ENCODE data around the gene GABARAPL2. TPM values are rescaled to one million over a fixed set of nuclear protein-coding genes. Genes with fewer than 3 reads are reported as not detected.
A peak's percentile ranks its signal among the peaks of the same experiment; 100 is the strongest.

Gene GABARAPL2
- total RNA-seq, 1 donor from 2014 or later, result 245 TPM

GRCh38 chr16:75620326-75621169 lies 54.4 kb downstream of the GABARAPL2 start:
- intact Hi-C loops (cut with micrococcal nuclease), result no loop called here
- DNase-seq, result no peak
- no peak for ATAC-seq

GRCh38 chr16:75621170-75621477 lies 54.9 kb downstream of the GABARAPL2 start:
- ATAC-seq (no peak), DNase-seq (no peak)
- intact Hi-C loops (cut with micrococcal nuclease), result no loop called here

- ATAC-seq, result peak; percentile 97
- intact Hi-C loops (cut with micrococcal nuclease), result no loop called here
- peak; percentile 99 for DNase-seq
These were observed 56.8 kb downstream of the GABARAPL2 start, which contains the start of gene ADAT1 for GRCh38 chr16:75622761-75623605. Gene ADAT1, minus strand, starts transcription at chr16:75623281. Its CDS starts 2,482 bp downstream, at chr16:75620799.

- intact Hi-C loops (cut with micrococcal nuclease), result no loop called here
- DNase-seq, result no peak
- no peak for ATAC-seq
These were observed 58.7 kb downstream of the GABARAPL2 start for GRCh38 chr16:75624921-75625334.

GRCh38 chr16:75626806-75627205 lies 60.6 kb downstream of the GABARAPL2 start:
- intact Hi-C loops (cut with micrococcal nuclease), result no loop called here
- DNase-seq (no peak), ATAC-seq (no peak)

Other genes starting within 250 kb of the GABARAPL2 start
- 24.7 TPM for gene CFDP1, start 132.9 kb upstream of the GABARAPL2 start, total RNA-seq
- gene TMEM170A, start 101.7 kb upstream of the GABARAPL2 start, total RNA-seq, result 8.6 TPM
- gene CHST6, start 70.9 kb upstream of the GABARAPL2 start, total RNA-seq, result 0.27 TPM
- 0.07 TPM for gene CHST5, start 30.3 kb upstream of the GABARAPL2 start, total RNA-seq
- gene TMEM231, start 10.1 kb upstream of the GABARAPL2 start, total RNA-seq, result 4.6 TPM
- 19.0 TPM for gene ADAT1, start 56.9 kb downstream of the GABARAPL2 start, total RNA-seq
- 152 TPM for gene KARS1, start 81.3 kb downstream of the GABARAPL2 start, total RNA-seq
- gene TERF2IP, start 81.4 kb downstream of the GABARAPL2 start, total RNA-seq, result 56.2 TPM
- not detected for gene CPHXL2, start 110.6 kb downstream of the GABARAPL2 start, total RNA-seq
- not detected for gene DUXB, start 135.1 kb downstream of the GABARAPL2 start, total RNA-seq
- gene CPHXL, start 160.1 kb downstream of the GABARAPL2 start, total RNA-seq, result not detected